Measurements from ENCODE around the gene SMIM31.

DNA sequence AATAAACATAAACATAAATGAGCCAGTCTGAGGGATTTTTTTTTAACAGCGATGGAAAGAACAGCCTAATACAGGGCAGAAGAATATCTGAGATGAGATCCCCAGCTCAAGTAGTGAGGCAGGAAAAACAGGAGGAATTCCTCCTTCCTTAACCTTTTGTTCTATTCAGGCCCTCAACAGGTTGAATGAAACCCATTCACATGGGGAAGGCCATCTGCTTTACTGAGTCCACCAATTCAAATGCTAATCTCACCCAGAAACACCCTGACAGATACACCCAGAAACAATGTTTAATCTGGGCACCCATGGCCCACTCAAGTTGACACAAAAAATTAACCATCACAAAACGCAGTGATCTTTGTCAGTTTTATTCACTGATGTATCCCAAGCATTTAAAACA lies 45.5 kb downstream of the SMIM31 start:
- TF ChIP-seq CTCF (IDR thresholded peaks at IDR 0.05) (no peak), YY1 (IDR thresholded peaks at IDR 0.05; ENCODE audit: low read depth) (no peak), TAF1 (IDR thresholded peaks at IDR 0.05; ENCODE audit: borderline replicate concordance, low read depth, low read length) (no peak), SIN3A (IDR thresholded peaks at IDR 0.05; ENCODE audit: borderline replicate concordance, low read depth, low read length) (no peak)
